B cell (primary cell): ENCODE results near the gene FAF2. TPM values are rescaled to one million over a fixed set of nuclear protein-coding genes. Genes with fewer than 3 reads are reported as not detected.
A peak's percentile ranks its signal among the peaks of the same experiment; 100 is the strongest.

ENCODE experiments used
- ATAC-seq: fragments of 200-7000 bp; cut with Tn5 transposase; one replicate; pipeline ENCODE4 v1.10.0; 2021; ENCODE audit warnings: low read depth, mild to moderate bottlenecking, moderate number of reproducible peaks, moderate library complexity
- CTCF ChIA-PET: fragments of 350-600 bp; sonication (Branson Sonifier 250); formaldehyde crosslinking; loops from one replicate; lab custom pipeline; 2021; ENCODE audit warnings: antibody characterized with exemption, inconsistent platforms; lab: Charles Lee
- POLR2A ChIA-PET: fragments of 350-600 bp; sonication (Branson Sonifier 250); formaldehyde crosslinking; loops from one replicate; lab custom pipeline; 2021; ENCODE audit warnings: antibody characterized with exemption; lab: Charles Lee
- DNase-seq: peaks from one replicate; pipeline ENCODE4 v3.0.0; 2013
- H2AFZ ChIP-seq: 2 replicates; pipeline ENCODE4 v1.6.1; 2012; ENCODE audit warnings: mild to moderate bottlenecking, low read depth, low read length; ENCODE audit not compliant: insufficient read depth, poor library complexity, severe bottlenecking
- H3K27ac ChIP-seq, 2 donors: 1 replicate in 1 of 2; 2 replicates in 1 of 2; pipeline ENCODE4 v1.5.1; 2012 to 2013; ENCODE audit warnings: low read length in 2 of 2, mild to moderate bottlenecking in 2 of 2, moderate library complexity in 1 of 2
- H3K27me3 ChIP-seq, 4 experiments: fragments of 200-600 bp in 1 of 4; sonication (generic) in 1 of 4; replicated peaks in 1 of 4; 1 replicate in 2 of 4; 2 replicates in 2 of 4; pipeline versions ENCODE4 v1.6.1 to v1.7.0; 2013 to 2016; ENCODE audit warnings: low read length in 3 of 4, mild to moderate bottlenecking in 2 of 4, mixed read lengths in 1 of 4, moderate library complexity in 1 of 4; ENCODE audit not compliant: insufficient read depth in 4 of 4, control insufficient read depth in 3 of 4; ENCODE audit errors: control extremely low read depth in 1 of 4
- H3K36me3 ChIP-seq, 2 experiments: replicated peaks in 1 of 2; 1 replicate in 1 of 2; 2 replicates in 1 of 2; pipeline versions ENCODE4 v1.6.1 to v1.7.1; 2013; ENCODE audit warnings: low read length in 1 of 2; ENCODE audit not compliant: insufficient read depth in 2 of 2, control insufficient read depth in 1 of 2; ENCODE audit errors: control extremely low read depth in 1 of 2, extremely low read depth in 1 of 2
- H3K4me1 ChIP-seq, 2 donors: fragments of 200-600 bp in 1 of 2; sonication (generic) in 1 of 2; 1 replicate in 1 of 2; 2 replicates in 1 of 2; pipeline versions ENCODE4 v1.5.1 to v1.6.1; 2013 to 2017; ENCODE audit warnings: low read length in 2 of 2; ENCODE audit not compliant: control insufficient read depth in 2 of 2, insufficient read depth in 2 of 2
- H3K4me2 ChIP-seq: replicated peaks from 2 replicates; pipeline ENCODE3; 2012; ENCODE audit warnings: mild to moderate bottlenecking, low read depth, low read length; ENCODE audit not compliant: poor library complexity, severe bottlenecking
- H3K4me3 ChIP-seq, 5 experiments: fragments of 200-600 bp in 1 of 5; sonication (generic) in 1 of 5; 1 replicate in 3 of 5; 2 replicates in 2 of 5; pipeline versions ENCODE4 v1.5.1 to v1.7.0; 2011 to 2016; ENCODE audit warnings: low read length in 4 of 5, mild to moderate bottlenecking in 4 of 5, low read depth in 2 of 5, control low read depth in 1 of 5, moderate library complexity in 1 of 5; ENCODE audit not compliant: insufficient read depth in 1 of 5; ENCODE audit errors: control extremely low read depth in 1 of 5, extremely low read depth in 1 of 5
- H3K79me2 ChIP-seq: fragments of 200-600 bp; sonication (generic); one replicate; pipeline ENCODE4 v1.6.0; 2016; ENCODE audit warnings: low read length; ENCODE audit not compliant: control insufficient read depth, insufficient read depth
- H3K9ac ChIP-seq: fragments of 200-600 bp; sonication (generic); 2 replicates; pipeline ENCODE4 v1.6.1; 2017; ENCODE audit warnings: mild to moderate bottlenecking, low read length, moderate library complexity
- H3K9me3 ChIP-seq, 3 donors: one replicate each; pipeline versions ENCODE4 v1.6.1 to v1.7.1; 2013; ENCODE audit warnings: low read length in 2 of 3; ENCODE audit not compliant: control insufficient read depth in 2 of 3, insufficient read depth in 1 of 3; ENCODE audit errors: control extremely low read depth in 1 of 3
- H4K20me1 ChIP-seq: 2 replicates; pipeline ENCODE4 v1.6.0; 2012; ENCODE audit warnings: mild to moderate bottlenecking, low read length; ENCODE audit not compliant: insufficient read depth, control insufficient read depth, poor library complexity, severe bottlenecking
- H3K27ac Mint-ChIP-seq: one replicate; pipeline ENCODE4 v1.8.0; 2021; ENCODE audit warnings: mixed read lengths
- H3K27me3 Mint-ChIP-seq: one replicate; pipeline ENCODE4 v1.8.0; 2021; ENCODE audit warnings: mixed read lengths
- H3K4me1 Mint-ChIP-seq: one replicate; pipeline ENCODE4 v1.8.0; 2021; ENCODE audit warnings: mixed read lengths
- H3K4me3 Mint-ChIP-seq: one replicate; pipeline ENCODE4 v1.8.0; 2021; ENCODE audit warnings: mixed read lengths
- H3K9me3 Mint-ChIP-seq: one replicate; pipeline ENCODE4 v1.8.0; 2022; ENCODE audit warnings: mixed read lengths; ENCODE audit not compliant: insufficient read depth
- CTCF ChIP-seq: fragments of 200-600 bp; IDR thresholded peaks from one replicate; pipeline ENCODE4 v1.8.0; 2022; ENCODE audit warnings: antibody characterized with exemption, mild to moderate bottlenecking
- EZH2 ChIP-seq: IDR thresholded peaks from 2 replicates; pipeline ENCODE4 v1.6.1; 2012; ENCODE audit warnings: borderline replicate concordance, low read depth, mild to moderate bottlenecking, moderate library complexity, low read length; ENCODE audit not compliant: insufficient read depth, poor library complexity, severe bottlenecking
- WGBS: methylation state at CpG from one replicate; pipeline ENCODE4 v1.1.5; 2013; ENCODE audit warnings: missing lambda C conversion rate; ENCODE audit not compliant: insufficient coverage; 5-methylcytosine and 5-hydroxymethylcytosine counted together
- intact Hi-C: fragments of 100-400 bp; cut with micrococcal nuclease; formaldehyde crosslinking; loops from one replicate; pipeline ENCODE4 v1.10.0; 2022
- polyA plus RNA-seq: library from polyadenylated mRNA; depleted of rRNA; stranded (reverse); fragments of >200 nt; gene quantifications from 2 replicates; pipeline ENCODE4 v1.2.3, GENCODE V29; 2012
- total RNA-seq, 2 donors: library from RNA; stranded (reverse); fragments of 120-200 nt in 1 of 2; gene quantifications; 1 replicate in 1 of 2; 2 replicates in 1 of 2; pipeline versions ENCODE4 v1.2.3 to v1.2.4, GENCODE V29; 2013 to 2022

FAF2 gene
- total and polyA plus RNA-seq, 2 donors (not counting 1 experiment from before 2014, with no cell fraction given), result 10.9 to 35.1 TPM

DNA sequence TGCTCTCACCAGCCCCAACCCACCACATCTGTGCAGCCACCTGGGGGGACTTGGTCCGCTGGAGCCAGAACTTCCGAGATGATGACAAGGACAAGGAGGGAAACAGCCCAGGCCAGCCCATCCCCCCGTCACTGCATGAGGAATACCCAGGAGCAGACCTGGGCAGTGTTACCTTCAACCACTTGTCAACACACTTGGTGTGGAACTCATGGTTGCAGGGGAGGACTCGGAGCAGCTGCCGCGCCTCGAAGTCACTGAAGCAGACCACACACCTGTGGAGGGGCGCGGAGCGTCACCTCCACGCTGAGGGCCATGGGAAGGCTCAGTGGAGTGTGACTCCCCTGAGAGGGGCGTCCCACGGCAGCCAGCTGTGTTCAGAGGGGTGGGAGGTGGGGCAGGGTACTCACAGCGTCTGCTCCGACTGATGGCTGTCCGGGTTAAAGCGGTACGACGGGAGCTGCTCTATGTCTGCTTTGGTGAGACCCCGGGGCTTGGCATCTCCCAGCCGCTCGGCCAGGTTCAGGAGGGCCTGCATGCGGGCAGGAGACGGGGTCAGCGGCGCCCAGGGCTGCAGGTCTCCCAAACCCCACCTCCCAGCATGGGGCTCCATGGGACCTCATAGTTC, 81.0 kb downstream of the FAF2 start:
- intact Hi-C loops, result no loop called here
- H3K27me3 Mint-ChIP-seq, result no peaks in the 10 kb centered on the region
- ATAC-seq, result peak; percentile 31
- Histone ChIP-seq H3K27ac (peak overlapping the region; percentile 58 to 67), H3K27me3 (no peaks in the 10 kb centered on the region), H3K9me3 (no peaks in the 10 kb centered on the region), H2AFZ (no peak overlapping the region), H3K4me2 (peak overlapping the region; percentile 68), H3K4me3 (no peak overlapping the region), H3K79me2 (peaks cover 34% of the 10 kb centered on the region), H4K20me1 (peaks cover 67% of the 10 kb centered on the region), H3K4me1 (peaks cover 51 to 56% of the 10 kb centered on the region in 2 donors), H3K9ac (no peak overlapping the region), H3K36me3 (peaks cover 0 to 62% of the 10 kb centered on the region in 2 experiments)
- H3K9me3 Mint-ChIP-seq, result no peaks in the 10 kb centered on the region
- H3K4me3 Mint-ChIP-seq, result peak overlapping the region; percentile 61
- 37% methylated on average over 26 of the region's 26 CpGs for WGBS
- H3K4me1 Mint-ChIP-seq, result peaks cover 39% of the 10 kb centered on the region
- CTCF ChIA-PET, result interaction anchor here (1.3 to 2.8 kb wide), 2 partner anchors 14 to 118 kb away, joined by 3 to 21 read pairs; partner anchors contain the start of gene TSPAN17
- POLR2A ChIA-PET, result interaction anchor here (0.9 to 2.3 kb wide), 4 partner anchors 9 to 15 kb away, joined by 3 to 14 read pairs (median 6); no protein-coding TSS in a partner anchor
- DNase-seq, result no peak
- H3K27ac Mint-ChIP-seq, result peak overlapping the region; percentile 93
- TF ChIP-seq EZH2 (no peak), CTCF (no peak)

- Mint-ChIP-seq H3K27ac (peak overlapping the region; percentile 93), H3K9me3 (no peaks in the 10 kb centered on the region), H3K4me3 (peak overlapping the region; percentile 61), H3K4me1 (peaks cover 44% of the 10 kb centered on the region), H3K27me3 (no peaks in the 10 kb centered on the region)
- intact Hi-C loops, result no loop called here
- Histone ChIP-seq H4K20me1 (peaks cover 72% of the 10 kb centered on the region), H3K4me3 (no peak overlapping the region), H3K4me2 (peak overlapping the region; percentile 68), H3K27me3 (no peaks in the 10 kb centered on the region), H3K36me3 (peaks cover 0 to 64% of the 10 kb centered on the region in 2 experiments), H3K27ac (peak overlapping the region; percentile 58 to 67), H3K9me3 (no peaks in the 10 kb centered on the region), H3K9ac (no peak overlapping the region), H2AFZ (no peak overlapping the region), H3K79me2 (peaks cover 39% of the 10 kb centered on the region), H3K4me1 (peaks cover 56 to 61% of the 10 kb centered on the region in 2 donors)
- 6% methylated on average over 7 of the region's 11 CpGs for WGBS
- TF ChIP-seq CTCF (no peak), EZH2 (no peak)
- POLR2A ChIA-PET, result interaction anchor here (0.9 to 2.3 kb wide), 4 partner anchors 8 to 15 kb away, joined by 3 to 14 read pairs (median 6); no protein-coding TSS in a partner anchor
- CTCF ChIA-PET, result interaction anchor here (0.8 to 2.8 kb wide), 3 partner anchors 13 to 117 kb away, joined by 3 to 21 read pairs (median 4); partner anchors contain the start of gene TSPAN17
- peak; percentile 55 for ATAC-seq
- peak; percentile 70 for DNase-seq
These were observed 81.6 kb downstream of the FAF2 start for GRCh38 chr5:176529741-176530141.
